DMS153 treated with DMSO at 0.1 percent for 48 hours (cell line): ENCODE data around the gene TIGD6.
"Not testable (repeated sequence)": the region's sequence is repeated elsewhere in the genome, so short reads cannot be mapped to it uniquely, and the experiment has no call there.

Experiments used
- DNase-seq: peaks from one replicate; lab custom pipeline; 2025; ENCODE audit not compliant: unreplicated experiment; lab: John Stamatoyannopoulos, UW

TIGD6 gene

DNA sequence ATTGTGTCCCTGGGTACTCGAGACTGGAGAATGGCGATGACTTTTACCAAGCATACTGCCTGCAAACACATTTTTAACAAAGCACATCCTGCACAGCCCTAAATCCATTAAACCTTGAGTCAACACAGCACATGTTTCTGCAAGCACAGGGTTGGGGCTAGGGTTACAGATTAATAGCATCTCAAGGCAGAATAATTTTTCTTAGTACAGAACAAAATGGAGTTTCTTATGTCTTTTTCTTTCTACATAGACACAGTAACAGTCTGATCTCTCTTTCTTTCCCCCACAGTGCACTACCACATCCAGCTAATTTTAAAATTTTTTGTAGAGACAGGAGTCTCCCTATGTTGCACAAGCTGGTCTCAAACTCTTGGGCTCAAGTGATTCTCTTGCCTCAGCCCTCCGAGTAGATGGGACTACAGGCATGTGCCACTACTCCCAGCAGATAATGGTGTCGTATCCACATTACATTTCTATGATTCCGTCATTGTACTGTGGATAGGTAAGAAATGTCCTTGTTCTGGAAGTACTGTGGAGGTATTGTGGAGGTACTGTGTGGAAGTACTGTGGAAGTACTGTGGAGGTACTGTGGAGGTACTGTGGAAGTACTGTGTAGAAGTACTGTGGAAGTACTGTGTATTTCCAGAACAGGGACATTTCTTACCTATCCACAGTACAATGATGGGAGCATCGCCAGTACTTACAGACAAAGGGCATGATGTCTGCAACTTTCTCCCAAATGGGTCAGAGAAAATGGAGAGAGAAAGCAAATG is 57.1 kb downstream of the TIGD6 start:
- not testable (repeated sequence) for DNase-seq
